Activated CD4-positive, CD25-positive, alpha-beta regulatory T cell treated with anti-CD3 and anti-CD28 coated beads, Interleukin-2, amount 50 U/mL, for 16 hours (primary cell): ENCODE measurements around the gene TNFRSF18.

Experiments
- DNase-seq: peaks from one replicate; pipeline ENCODE4 v3.0.0-alpha.2; 2020; ENCODE audit warnings: low read depth, low spot score

TNFRSF18 gene

DNA sequence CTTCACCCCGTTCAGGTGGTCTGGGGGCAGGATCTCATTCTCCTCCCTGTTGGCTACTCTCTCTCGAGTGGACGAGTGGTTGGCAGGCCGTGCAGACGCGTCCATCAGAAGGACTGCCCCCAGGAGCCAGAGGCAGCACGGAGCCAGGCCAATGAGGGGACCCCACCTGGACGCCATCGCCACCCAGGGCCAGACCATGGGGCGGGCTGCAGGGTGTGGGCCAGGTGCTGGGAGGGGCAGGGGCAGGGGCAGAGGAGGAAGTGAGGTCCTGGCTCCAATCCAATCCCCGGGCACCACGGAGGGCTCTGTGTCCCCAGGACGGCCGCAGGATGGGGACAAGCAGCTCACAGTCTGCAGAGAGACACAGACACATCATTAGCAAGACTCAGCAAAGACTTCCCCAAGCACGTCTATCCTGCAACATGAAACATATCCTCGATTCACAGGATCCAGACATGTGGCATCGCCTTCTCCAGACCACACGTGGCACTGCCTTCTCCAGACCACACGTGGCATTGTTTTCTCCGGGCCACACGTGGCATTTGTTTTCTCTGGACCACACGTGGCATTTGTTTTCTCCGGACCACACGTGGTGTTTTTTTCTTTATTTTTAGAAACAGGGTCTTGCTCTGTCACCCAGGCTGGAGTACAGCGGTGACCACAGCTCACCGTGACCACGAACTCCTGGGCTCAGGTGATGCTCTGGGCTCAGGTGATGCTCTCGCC lies 22.4 kb upstream of the TNFRSF18 start:
- DNase-seq: no peak

DNA sequence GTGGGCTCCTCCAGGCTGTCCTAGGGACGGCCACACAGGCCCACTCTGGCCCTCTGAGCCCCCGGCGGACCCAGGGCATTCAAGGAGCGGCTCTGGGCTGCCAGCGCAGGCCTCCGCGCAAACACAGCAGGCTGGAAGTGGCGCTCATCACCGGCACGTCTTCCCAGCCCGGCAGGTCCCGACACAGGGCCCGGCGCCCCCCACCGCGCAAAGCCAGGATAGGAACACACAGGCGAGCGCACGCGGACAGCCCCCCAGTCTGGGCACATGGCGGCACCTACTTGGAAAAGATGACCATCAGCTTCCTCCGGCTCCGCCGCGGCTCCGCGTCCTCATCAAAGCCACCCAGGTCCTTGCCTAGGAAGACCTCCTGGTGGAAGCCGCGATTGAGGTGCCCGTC lies 21.8 kb upstream of the TNFRSF18 start:
- DNase-seq: no peak

DNA sequence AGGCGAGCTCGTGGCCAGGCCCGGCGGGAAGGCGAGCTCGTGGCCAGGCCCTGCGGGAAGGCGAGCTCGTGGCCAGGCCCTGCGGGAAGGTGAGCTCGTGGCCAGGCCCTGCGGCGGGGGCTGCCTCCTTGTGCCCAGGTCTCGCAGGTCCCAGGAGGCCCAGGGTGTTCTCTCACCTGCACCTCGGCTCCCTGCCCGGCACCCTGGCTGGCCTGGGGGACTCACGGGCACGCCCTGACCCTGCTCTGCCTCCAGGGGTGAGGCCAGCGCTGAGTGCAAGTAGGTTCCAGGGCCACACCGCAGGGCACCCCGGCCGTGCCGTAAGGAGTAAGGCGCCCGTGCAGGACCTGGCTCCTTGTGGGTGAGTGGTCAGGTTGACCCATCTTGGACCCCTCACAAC lies 21.0 kb upstream of the TNFRSF18 start:
- no peak for DNase-seq

DNA sequence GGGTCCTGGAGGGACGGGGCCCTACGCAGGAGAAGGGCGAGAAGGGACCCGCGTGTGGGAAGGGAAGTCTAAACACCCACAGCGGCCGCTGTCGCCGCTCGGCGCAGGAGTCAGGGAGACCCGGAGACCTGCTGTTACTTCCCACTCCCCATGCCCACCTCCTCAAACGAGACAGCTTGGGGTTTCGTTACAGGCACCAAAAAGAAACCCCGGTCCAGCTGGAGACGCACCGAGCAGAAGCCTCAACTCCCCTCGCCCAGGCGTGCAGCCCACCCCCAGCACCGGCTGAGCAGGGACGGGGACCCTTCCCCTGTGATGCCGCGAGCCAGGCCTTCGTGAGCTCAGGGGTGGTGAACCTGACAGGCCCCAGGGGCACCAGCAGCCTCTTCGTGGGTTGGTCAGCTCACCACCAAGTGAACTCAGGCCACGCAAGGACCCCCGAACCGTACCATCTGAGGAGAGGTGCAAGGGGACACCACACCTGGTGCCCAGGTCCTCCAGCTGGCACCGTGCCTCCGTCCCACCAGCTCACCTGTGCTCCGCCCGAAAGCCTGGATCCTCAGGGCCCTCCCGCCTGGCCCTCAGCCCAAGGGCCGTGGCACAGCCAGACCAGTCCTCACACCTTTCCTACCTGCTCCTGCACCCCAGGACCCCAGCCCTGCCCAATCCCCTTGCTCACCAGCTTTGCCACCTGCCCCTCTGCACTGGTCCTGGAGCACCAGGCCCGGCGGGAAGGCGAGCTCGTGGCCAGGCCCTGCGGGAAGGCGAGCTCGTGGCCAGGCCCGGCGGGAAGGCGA lies 20.4 kb upstream of the TNFRSF18 start:
- no peak for DNase-seq

DNA sequence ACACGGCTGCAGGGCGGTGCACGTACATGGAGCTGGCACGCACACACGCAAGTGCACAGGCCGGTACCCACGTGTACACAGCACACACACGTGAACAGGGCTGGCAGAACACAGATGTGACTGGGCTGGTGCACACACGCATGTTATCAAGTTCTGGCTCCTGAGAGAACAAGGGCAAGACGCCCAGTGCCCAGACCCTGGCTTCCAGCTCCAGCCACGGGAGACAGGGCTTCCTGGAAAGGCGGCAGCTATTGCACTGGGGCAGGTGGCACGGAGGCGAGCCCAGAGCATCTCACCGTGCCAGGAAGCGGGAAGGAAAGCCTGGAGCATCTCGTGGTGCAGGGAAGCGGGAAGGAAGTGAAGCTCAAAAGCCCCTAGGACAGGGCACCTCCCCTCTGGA lies 19.5 kb upstream of the TNFRSF18 start:
- no peak for DNase-seq

DNA sequence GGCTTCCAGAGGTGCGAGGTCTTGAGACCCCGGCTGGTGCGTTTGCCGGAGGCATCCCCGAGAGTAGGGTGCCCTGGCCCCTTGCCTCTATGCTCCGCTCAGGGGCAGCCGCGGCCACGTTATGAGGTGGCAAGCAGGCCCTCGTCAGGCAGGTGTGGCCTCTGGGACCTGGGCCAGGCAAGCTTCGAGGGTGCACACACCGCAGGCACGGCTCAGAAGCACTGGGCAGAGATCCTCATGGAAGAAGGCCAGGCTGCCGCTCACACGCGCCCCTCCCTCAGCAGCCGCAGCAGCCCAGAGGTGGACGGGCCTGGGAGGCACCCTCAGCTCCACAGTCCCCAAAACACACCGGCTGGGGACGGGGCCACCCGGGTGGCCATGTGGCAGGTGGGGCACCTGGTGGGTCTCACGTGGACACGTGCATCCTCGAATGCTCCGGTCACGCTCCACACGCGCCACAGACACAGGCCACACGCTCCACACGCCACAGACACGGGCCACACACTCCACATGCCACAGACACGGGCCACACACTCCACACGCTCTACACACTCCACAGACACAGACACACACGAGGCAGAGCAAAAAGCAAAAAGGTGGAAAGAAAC lies 18.9 kb upstream of the TNFRSF18 start:
- no peak for DNase-seq

DNA sequence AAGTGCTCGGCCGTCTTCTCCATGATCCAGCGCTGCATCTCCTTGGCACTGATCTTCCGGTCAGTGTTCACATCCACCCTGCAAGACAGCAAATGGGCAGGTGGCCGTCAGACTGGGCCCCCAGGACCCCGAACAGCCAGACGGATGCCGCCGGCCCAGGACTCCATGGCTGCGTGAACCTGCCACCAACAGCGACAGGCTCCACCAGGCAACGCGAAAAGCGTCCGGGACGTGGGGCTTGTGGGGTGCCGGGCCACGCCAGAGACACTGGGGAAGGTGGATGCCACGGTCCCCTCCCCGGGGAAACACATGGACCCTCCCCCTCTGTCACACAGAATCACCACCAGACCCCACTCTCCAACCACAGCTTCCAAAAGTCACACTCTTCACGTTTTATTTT lies 17.5 kb upstream of the TNFRSF18 start:
- no peak for DNase-seq

DNA sequence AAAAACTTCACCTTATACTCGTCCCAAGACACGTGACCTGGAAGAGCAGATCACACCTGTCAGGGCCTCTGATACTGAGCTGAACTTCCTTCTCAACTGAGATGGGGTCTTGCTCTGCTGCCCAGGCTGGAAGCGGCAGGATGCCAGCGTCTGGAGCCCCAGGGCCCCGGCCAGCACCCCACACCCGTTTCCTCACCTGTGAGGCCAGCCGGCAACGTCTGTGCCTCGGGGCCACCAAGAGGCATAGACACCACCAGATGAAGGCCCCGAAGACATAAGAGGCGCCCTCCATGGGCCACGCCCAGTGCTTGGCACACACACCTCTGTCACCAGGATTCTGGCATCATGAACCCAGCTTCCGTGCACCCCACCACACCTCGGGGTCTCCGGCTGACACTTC lies 16.9 kb upstream of the TNFRSF18 start:
- DNase-seq: no peak

DNA sequence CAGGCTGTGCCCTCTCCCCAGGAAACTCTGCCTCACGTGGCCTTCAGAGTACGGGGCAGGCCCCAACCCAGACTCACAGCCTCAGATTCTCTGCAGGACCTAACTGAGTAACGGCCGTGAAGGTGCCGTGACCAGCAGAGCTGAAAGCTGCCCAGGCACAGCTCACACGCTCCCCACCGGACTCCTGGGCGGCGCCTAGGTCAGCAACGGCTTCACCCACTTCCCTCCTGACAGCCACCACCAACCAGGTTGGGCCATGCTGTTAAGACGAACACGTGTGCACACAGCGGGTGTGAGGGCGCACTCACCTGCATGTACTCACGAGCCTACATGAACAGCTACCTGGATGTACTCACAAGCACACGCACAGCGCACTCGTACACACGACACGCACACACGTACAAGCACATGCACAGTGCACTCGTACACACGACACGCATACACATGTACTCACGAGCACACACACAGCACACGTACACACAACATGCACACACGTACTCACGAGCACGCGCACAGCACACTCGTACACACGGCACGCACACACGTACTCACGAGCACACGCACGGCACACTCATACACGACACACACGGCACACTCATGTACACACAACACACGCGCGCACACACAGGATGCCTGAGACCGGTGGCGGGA lies 16.3 kb upstream of the TNFRSF18 start:
- DNase-seq: no peak

DNA sequence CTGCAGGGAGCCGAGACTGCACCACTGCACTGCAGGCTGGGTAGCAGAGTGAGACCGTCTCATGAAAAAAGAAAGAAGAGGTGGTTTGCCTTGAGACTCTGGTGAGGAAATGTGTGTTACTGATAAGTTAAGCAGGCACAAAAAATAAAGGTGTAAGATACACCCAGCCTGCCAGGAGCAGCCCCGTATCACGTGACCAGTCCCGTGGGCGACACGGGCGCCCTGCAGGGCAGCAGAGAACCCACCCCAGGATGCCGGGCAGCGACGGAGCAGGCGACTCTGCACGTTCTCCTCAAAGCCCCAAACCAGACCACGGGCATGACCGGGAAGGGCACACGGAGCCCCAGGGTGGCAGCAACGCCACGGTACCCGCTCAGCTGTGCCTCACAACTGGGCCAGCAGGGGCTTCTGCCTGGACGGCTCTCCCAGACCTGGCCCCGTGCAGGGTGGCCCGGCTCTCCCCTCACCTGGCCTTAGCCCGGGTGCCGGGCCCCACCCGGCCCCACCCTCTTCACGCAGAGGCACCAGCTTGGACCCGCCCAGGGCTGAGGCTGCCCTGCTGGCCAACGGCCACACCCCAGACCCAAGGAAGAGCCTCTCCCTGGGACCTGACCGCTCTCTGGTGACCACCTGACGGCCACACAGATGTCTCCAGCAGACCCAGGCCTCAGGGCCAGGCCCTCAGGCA lies 15.6 kb upstream of the TNFRSF18 start:
- no peak for DNase-seq

DNA sequence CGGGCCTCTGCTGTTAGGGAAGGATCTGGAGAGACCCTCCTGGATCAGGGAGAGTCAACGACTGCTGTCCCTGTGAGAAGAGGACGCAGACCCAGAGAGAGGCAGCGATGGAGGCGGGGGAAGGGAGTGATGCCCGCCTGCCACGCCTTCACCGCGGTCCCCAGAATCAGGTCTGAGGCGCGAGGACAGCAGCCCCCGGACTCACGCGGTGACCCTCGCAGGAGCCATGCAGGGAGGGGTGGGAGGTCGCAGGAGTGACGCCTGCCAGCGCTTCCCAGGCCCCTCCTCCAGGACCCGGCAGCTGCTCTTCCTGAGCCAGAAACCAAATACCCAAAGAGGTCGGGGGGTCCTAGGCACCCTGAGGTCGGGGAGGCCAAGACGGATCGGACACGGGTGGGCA lies 13.8 kb upstream of the TNFRSF18 start:
- DNase-seq: no peak

DNA sequence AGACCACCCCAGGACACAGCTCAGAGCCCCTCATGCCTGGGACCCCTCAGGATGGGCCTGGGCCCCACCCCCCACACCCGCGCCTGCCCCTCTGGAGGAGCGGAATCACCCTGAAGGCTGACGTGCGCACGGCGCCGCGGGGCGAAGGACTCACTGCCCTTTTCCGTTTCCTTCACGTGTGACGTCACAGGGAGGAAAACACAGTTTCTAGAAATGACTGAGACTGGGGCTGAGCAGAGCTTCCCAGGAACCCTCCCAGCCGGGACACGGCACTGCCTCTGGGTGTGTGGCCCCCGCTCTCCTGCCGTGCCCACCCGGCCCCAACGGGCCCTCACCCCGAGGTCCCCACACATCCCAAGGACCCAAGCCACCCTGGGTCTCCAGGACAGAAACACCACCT lies 12.9 kb upstream of the TNFRSF18 start:
- no peak for DNase-seq

DNA sequence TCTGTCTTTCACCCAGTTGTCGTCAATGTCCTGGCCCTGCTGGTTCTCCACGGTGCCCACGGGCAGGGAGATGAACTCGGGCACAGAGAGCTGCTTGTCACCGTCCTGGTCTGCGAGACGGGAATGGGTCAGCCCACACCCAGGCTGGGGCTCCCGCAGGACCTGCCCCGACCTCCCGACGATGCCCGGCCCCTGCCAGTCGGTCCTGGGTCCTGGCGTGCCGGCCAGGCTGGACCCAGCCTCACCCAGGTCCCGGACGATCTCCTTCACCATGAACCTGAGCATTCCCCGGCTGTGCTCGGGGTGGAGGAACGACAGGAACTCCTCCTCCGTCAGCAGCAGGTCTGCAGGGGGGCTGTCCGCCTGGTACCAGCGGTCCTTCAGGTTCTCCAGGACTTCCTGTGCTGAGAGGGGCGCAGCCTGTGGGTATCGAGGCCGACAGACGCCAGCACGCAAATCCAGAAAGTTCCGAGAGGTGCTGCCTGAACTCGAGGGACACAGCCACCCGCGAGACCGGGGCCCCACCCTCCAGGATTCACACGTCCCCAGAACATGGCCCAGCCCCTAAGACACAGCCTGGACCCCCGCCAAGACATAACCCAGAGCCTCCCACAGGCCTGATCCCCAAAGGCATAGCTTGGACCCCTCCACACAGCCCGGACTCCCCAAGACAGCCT lies 12.3 kb upstream of the TNFRSF18 start:
- no peak for DNase-seq

DNA sequence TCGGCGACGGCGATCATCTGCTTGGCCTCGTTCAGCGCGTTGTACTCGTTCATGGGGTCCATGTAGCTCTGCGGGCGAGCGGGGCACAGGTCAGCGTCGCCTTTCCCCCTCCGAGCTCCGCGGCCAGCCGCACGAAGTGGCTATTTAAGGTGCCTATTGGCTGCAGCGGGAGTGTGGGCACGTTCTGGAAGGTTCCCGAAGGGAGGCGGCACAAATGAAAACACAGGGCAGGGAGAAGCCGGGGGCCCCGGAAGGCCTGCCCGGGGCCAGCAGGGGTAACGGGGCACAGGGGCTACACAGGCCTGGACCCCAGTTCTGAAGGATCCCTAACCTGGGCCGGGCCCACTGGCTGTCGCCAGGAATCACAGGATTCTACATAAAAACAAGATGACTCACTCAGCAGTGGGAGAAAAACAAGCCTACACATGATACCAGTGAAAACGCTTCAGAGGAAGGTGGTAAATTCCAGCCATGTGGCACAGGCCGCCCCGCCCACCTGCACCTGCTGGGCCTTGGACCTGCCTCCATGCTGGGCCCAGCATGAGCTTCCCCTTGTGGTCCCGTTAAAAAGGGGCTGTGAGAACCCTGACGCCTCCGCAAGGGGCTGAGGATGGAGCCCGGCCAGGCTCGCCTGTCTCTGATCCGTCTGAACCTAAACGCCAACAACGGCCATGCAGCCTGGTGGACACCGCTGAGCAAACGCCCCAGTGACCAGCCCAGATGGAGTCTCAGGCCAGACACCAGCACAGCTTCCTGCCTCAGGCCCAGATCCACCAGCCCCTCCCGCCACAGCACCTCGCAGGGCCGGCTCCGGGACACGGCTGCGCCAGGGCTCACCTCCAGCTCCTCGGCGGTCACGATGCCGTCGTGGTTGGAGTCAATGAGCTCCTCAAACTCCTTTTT lies 11.5 kb upstream of the TNFRSF18 start:
- no peak for DNase-seq

DNA sequence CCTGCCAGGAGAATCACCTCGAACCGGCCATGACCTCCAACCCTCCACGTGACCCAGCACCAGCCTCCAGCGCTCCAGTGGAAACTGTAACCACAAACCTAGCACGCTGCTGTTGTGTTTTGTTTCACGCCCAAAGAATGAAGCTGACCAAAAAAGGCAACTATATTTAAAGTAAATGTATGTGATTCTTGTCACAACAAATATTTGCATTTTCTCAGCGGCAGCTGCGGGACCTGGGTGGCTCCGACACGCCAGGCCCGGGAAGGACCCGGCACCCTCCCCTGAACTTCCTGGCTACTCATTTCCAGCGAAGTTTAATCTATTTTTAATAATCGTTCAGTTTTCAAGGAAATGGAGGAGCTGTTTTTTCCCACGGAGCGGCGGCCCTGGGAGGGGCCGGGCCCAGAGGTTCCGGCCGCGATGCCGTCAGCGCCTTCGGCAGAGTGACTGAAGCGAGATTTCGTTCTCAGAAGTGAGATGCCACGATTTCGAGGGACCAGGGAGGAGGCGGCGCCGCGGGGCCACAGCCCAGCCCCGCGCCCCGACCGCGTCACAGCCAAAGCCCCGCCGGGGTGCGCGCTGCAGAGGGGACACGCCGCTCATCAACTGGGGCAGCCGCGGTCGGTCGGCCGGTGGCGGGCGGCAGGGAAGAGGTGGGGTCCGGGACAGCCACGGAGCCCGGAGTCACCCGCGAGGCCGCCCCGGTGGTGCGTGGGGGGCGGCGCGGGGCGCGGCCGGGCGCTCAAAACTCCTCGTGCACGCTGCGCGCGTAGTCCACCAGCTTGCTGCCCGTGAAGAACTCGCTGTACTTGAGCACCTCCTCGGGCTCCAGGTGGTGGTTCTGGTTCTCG lies 10.6 kb upstream of the TNFRSF18 start:
- no peak for DNase-seq

DNA sequence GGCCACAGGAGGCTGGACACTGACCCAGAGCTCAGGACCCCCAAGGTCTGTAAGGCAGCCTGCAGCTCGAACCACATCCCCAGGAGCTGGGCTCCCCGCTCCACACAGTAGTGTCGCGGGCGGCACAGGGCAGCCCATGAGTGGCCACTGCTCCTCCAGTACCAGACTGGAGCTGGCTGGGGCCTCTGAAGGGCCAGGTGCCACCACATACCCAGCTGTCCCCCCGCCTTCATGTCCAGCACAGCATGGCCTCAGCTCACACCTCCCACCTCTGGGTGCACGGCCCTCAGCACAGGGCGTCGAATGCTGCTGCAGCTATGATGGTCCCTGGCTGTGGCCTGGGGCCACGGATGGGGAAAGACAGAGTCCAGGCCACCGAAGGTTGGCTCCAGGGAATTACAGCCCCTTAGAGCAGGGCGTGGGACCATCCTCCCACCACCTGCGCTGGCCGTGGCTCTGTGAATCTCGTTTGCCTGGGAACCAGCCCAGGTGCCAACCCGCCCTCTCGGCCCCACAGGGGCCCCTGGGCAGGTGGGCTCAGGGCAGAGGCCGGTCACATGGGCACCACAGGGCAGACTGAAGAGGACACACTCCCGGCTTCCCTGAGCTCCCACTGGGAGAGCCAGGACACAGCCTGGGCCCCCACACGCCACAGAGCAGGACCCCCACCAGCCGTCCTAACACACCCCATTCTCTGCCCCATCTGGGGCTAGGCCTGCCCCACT lies 9.7 kb upstream of the TNFRSF18 start:
- no peak for DNase-seq

DNA sequence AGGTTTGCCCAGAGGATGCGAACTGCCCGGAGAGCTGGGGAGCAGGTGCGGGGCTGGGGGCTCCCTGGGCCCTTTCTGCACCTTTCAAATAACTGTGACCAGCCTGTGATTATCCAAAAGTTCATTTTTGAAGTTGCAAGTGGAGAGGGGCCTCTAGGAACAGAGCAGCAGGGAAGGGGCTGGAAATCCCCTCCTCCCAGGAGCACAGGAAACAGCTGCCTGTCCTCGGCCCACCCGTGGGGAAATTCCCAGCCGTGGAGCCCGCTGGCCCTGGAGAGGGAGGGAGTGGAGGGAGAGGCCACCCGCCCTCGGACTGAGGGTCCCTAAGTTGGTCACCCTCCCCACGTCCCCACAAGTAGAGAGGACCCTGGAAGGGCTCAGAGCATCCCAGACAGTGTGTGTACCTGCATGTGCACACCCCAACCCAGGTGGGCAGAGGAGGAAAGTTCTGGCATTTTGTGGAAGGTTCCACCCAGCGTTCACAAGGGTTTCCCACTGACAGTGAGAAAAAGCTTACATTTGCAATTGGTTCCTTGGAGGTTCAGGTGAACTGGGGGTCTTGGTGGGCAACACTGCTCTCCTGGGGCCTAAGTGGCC lies 8.8 kb upstream of the TNFRSF18 start:
- DNase-seq: no peak
